Left ventricle myocardium inferior (tissue), 1 donor: ENCODE data around the gene SETBP1. TPM values are rescaled to one million over a fixed set of nuclear protein-coding genes. Genes with fewer than 3 reads are reported as not detected.

Experiments
- DNase-seq: peaks from one replicate; pipeline ENCODE4 v3.0.0-alpha.2; 2020
- H3K27ac ChIP-seq: fragments of 200-600 bp; replicated peaks from 2 replicates; pipeline ENCODE4 v1.8.0; 2021
- H3K27me3 ChIP-seq: fragments of 200-600 bp; 2 replicates; pipeline ENCODE4 v1.8.0; 2021; ENCODE audit warnings: low read depth
- H3K36me3 ChIP-seq: fragments of 200-600 bp; 2 replicates; pipeline ENCODE4 v1.8.0; 2021
- H3K4me1 ChIP-seq: fragments of 200-600 bp; 2 replicates; pipeline ENCODE4 v1.8.0; 2021
- H3K4me3 ChIP-seq: fragments of 200-600 bp; 2 replicates; pipeline ENCODE4 v1.8.0; 2021; ENCODE audit warnings: mild to moderate bottlenecking, moderate library complexity
- H3K9me3 ChIP-seq: fragments of 200-600 bp; replicated peaks from 2 replicates; pipeline ENCODE4 v1.8.0; 2021
- intact Hi-C: fragments of 100-400 bp; cut with micrococcal nuclease; formaldehyde crosslinking; loops from one replicate; pipeline ENCODE4 v1.11.0; 2022
- long read RNA-seq: library from polyadenylated mRNA; unstranded; transcript quantifications from one replicate; pipeline ENCODE4 v2.0.0, GENCODE V29; 2021
- total RNA-seq: library from RNA; stranded (reverse); fragmentation: NEBNext Ultra II Directional; extraction: Animal tissue kit (Norgen Biotek cat#: 25700); gene quantifications from one replicate; pipeline ENCODE4 v1.2.1, GENCODE V29; 2021
- TF ChIP-seq, protein P1 (sequence below): fragments of 200-600 bp; IDR thresholded peaks from 2 replicates; pipeline ENCODE4 v1.8.0; 2021; ENCODE audit warnings: antibody characterized with exemption, mild to moderate bottlenecking, borderline replicate concordance
- donor health status: DM: no; HTN: yes; CAD: no; lungs with severe emphysema.

Gene SETBP1
- 10.3 TPM for total RNA-seq
- long read RNA-seq, partial matches to known transcripts, result 0 of 1 reads
- long read RNA-seq, other reads (novel, unspliced or antisense), result 1 of 1 reads

DNA sequence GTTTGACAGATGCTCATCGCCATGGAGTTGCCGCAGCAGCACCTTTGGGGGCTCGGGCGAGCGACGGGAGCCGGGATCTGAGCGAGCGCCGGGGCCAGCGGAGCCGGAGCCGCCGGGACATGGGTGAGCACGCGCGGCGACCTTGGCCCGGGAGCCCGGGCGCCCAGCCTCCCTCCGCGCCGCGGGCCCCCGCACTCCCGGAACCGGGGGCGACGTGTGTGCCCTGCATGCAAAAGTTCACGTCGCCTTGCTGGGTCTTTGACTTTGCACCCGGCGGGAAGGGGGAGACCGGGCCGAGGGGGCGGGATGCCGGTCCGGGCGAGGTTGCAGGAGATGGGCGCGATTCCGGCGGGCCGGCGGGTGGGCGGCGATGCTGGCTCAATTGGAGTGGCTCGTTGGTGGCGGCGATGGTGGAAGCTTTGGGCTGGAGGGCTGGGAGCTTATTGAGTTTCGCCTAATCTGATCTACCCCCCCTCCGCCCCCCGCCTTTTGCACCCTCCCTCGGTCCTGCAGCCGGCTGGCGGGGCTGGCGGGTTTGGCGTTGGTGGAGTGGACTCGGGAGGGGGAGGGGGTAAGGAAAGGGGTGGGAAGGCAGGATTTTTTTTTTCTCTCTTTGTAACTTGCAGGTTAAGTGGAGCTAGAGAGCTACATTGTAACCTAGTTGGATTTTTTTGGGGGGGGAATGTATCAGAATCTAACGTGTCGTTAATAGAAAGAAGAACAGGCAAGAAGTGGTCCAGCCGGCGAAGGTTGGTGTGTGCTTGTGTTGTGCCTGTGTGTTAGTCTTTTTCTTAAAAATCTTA is at the start of gene SETBP1:
SETBP1 (plus strand) TSS at position 616 of the 803 bp plus-strand sequence. CDS start 20,459 bp downstream, outside the sequence.
- no peaks in the 10 kb centered on the region for H3K9me3 ChIP-seq
- H3K4me3 ChIP-seq, result peak within 1 kb of the TSS; percentile 91
- peak; percentile 66 for DNase-seq
- peak within 1 kb of the TSS; percentile 98 for H3K27ac ChIP-seq
- no peaks in the 10 kb centered on the region for H3K36me3 ChIP-seq
- peaks cover 41% of the 10 kb centered on the region for H3K4me1 ChIP-seq
- H3K27me3 ChIP-seq, result no peaks in the 10 kb centered on the region
- intact Hi-C loops, result no loop called here
- TF ChIP-seq, protein P1, sequence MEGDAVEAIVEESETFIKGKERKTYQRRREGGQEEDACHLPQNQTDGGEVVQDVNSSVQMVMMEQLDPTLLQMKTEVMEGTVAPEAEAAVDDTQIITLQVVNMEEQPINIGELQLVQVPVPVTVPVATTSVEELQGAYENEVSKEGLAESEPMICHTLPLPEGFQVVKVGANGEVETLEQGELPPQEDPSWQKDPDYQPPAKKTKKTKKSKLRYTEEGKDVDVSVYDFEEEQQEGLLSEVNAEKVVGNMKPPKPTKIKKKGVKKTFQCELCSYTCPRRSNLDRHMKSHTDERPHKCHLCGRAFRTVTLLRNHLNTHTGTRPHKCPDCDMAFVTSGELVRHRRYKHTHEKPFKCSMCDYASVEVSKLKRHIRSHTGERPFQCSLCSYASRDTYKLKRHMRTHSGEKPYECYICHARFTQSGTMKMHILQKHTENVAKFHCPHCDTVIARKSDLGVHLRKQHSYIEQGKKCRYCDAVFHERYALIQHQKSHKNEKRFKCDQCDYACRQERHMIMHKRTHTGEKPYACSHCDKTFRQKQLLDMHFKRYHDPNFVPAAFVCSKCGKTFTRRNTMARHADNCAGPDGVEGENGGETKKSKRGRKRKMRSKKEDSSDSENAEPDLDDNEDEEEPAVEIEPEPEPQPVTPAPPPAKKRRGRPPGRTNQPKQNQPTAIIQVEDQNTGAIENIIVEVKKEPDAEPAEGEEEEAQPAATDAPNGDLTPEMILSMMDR, result no peak

- no peaks in the 10 kb centered on the region for H3K27me3 ChIP-seq
- no peaks in the 10 kb centered on the region for H3K9me3 ChIP-seq
- intact Hi-C loops, result no loop called here
- H3K36me3 ChIP-seq, result no peaks in the 10 kb centered on the region
- TF ChIP-seq, protein P1, result no peak
- H3K27ac ChIP-seq, result no peak overlapping the region
- no peak overlapping the region for H3K4me3 ChIP-seq
- DNase-seq, result no peak
- peaks cover 17% of the 10 kb centered on the region for H3K4me1 ChIP-seq
Measured at GRCh38 chr18:44632469-44633145, 48.1 kb upstream of the SETBP1 start.

DNA sequence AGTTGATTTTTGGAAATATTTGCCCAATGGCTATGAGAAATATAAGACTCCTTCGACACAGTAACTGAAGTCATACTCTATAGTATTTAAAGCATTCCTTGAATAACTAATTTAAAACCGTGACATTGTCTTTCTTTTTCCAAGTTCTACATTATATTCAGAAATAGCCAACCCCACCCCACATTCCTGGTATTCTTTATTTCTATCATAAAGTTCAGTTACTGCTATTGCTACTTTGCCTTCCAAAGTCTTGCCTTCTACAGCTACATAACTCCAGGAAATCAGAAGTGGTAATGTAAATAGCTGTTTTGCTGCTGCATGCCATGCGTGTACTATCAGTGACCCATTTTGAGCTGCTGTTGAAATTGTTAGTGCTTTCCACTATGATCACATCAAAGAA is 45.1 kb upstream of the SETBP1 start:
- no peaks in the 10 kb centered on the region for H3K9me3 ChIP-seq
- H3K36me3 ChIP-seq, result no peaks in the 10 kb centered on the region
- TF ChIP-seq, protein P1, result no peak
- H3K27me3 ChIP-seq, result no peaks in the 10 kb centered on the region
- intact Hi-C loops, result no loop called here
- H3K4me3 ChIP-seq, result no peak overlapping the region
- no peak overlapping the region for H3K27ac ChIP-seq
- peaks cover 10% of the 10 kb centered on the region for H3K4me1 ChIP-seq
- DNase-seq, result no peak

GRCh38 chr18:44636241-44636640 is 44.4 kb upstream of the SETBP1 start:
- Histone ChIP-seq H3K9me3 (no peaks in the 10 kb centered on the region), H3K4me1 (peaks cover 10% of the 10 kb centered on the region), H3K4me3 (no peak overlapping the region), H3K27ac (no peak overlapping the region), H3K36me3 (no peaks in the 10 kb centered on the region), H3K27me3 (no peaks in the 10 kb centered on the region)
- intact Hi-C loops, result no loop called here
- DNase-seq, result no peak
- TF ChIP-seq, protein P1, result no peak

DNA sequence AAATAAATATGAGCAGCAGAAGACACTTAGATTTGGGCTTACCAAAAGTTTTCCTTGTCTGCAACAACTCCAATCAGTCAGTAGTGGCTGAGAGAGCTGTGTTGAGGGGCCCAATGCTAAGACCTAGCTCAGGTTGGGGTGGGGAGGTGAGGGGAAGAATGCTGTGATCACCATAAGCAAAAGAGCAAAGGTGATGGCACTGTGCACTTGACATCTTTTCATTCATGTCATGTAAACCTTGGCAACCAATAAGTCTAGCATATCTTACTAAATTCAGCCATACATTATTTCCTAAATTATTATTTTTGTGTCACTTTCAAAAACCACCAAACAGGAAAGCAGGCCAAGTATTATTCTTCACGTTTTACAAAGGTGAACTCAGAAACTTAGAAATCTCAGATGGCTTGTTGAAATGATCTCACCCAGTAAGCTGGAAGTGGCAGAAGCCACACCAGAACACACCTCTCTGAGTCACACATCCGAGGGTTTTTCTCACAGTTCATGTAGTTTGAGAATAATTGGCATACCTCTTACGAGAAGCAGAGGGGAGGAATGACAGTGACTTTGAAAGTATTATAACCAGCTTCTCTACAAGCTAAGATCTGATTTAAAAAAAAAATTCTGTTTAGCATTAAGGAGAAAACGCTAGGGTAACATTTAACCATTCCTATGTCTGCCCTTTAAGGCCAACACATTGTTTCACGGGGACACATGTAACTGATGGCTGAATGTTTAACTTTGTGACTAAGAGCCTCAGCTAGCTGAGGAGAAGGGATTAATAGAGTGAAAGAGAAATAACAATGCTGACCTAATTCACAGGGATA is 43.3 kb upstream of the SETBP1 start:
- Histone ChIP-seq H3K27ac (no peak overlapping the region), H3K9me3 (no peaks in the 10 kb centered on the region), H3K4me1 (peaks cover 3% of the 10 kb centered on the region), H3K4me3 (no peak overlapping the region), H3K36me3 (no peaks in the 10 kb centered on the region), H3K27me3 (no peaks in the 10 kb centered on the region)
- TF ChIP-seq, protein P1, result no peak
- no peak for DNase-seq
- intact Hi-C loops, result no loop called here
